ENCODE data around the gene ZFP36L1.
A peak's percentile ranks its signal among the peaks of the same experiment; 100 is the strongest.

The ZFP36L1 gene

DNA sequence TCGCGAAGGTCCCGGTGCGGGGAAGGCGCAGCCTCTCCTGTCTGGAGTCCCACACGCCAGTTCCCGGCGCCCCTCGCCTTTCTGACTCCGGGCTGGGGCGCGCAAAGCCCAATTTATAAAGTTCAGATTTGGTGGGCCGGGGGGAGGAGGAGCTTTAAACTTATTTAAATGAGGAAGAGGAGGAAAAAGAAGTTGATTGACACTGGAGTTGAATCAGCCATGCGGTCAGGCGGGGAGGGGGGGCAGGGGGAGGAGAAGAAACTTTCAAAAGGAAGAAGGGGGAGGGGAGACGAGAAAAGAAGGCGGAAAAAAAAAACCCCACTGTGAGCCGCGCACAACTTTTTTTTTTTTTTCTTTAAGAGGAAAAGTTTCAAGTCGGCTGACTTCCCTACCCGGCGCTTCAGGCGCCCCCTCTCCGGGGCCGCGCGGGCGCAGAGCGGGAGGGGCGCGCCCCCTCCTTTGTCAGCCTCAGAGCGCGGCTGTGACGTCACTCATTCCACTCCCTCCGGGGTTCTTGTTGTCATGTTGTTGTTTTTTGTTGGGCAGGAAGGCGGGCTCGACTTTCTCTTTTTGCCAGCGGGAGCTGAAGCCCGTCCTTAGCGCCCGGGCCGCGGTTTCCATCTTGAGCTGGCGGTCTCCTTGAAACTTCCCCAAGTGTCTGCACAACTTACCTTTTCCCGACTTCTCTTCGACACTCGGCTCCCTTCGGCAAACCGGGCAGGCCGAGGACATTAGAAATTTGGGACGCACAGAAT, at the start of gene ZFP36L1:
Gene ZFP36L1 (minus strand): TSS at position 89 of the 755 bp plus-strand sequence. CDS start 129 bp downstream, outside the sequence.
- DNase-seq: no peak

DNA sequence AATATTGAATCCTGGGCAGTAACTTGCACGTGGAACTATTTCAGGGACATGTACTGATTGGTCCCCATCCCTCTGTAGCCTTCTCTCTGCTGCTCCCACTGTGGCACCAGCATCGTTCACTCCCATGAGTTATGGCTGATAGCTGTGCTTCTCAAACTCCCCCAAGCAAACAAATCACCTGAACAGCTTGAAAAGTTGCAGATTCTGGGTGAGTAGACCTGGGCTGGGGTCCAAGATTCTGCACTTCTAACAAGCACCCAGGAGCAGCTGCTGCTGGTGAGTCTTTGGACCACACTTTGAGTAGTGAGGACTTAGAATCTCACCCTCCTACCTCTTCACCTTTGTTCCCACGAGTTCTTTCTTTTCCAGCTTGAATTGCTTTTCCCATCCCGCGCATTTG, 49.4 kb upstream of the ZFP36L1 start:
- no peak for DNase-seq

GRCh38 chr14:68841016-68841809, 48.3 kb upstream of the ZFP36L1 start:
- DNase-seq: no peak

DNA sequence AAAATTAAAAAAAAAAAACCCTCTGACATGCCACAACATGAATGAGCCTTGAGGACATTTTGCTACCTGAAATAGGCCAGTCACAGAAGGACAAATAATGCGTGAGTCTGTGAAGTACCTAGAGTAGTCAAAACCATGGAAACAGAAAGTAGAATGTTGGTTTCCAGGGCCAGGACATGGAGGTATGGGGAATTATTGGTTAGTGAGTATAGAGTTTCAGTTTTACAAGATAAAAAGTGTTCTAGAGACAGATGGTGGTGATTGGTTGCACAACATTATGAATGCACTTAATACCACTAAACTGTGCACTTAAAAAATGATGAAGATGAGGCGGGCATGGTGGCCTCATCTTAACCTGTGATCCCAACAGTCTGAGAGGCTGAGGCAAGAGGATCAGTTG, 47.6 kb upstream of the ZFP36L1 start:
- DNase-seq: no peak

- DNase-seq: no peak
Observed at GRCh38 chr14:68836082-68836481, 43.2 kb upstream of the ZFP36L1 start.

GRCh38 chr14:68834816-68835215, 41.9 kb upstream of the ZFP36L1 start:
- no peak for DNase-seq

DNA sequence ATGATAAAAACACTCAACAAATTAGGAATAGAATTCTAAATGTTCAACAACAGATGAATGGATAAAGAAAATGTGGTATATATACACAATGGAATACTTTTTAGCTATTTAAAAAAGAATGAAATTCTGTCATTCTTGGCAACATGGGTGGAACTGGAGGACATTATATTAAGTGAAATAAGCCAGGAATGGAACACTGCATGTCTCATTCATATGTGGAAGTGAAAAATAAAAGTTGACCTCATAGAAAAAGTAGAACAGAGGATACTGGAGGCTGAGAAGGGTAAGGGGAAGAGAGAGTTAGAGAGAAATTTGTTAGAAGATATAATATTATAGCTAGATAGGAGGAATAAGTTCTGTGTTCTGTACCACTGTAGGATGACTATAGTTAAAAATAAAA, 35.8 kb upstream of the ZFP36L1 start:
- no peak for DNase-seq

- DNase-seq: no peak
Observed at GRCh38 chr14:68825729-68826128, 32.9 kb upstream of the ZFP36L1 start.

GRCh38 chr14:68824517-68825347, 31.9 kb upstream of the ZFP36L1 start:
- DNase-seq: no peak

- no peak for DNase-seq
Observed at GRCh38 chr14:68824207-68824516, 31.3 kb upstream of the ZFP36L1 start.

- DNase-seq: no peak
Observed at GRCh38 chr14:68823434-68824206, 30.8 kb upstream of the ZFP36L1 start.

DNA sequence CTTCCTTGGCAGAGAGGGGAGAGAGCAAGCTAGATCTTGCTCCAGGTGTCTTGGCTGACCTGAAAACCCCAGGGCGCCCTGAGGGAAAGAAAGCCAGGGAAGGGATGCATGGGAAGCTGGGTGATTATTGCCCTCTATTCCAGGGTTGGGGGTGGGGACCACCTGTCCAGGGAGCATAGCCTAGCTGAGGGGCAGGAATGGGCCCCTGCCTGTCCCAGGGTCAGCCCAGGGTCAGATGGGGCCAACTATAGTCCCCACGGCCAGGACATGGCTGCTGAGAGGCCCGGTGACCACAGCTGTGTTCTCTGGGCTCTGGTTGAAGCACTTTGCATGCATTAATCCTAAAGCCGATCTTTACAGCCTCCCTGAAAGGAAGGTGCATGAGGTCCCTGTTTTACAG, 30.1 kb upstream of the ZFP36L1 start:
- DNase-seq: no peak

- DNase-seq: no peak
Observed at GRCh38 chr14:68822132-68822651, 29.3 kb upstream of the ZFP36L1 start.

GRCh38 chr14:68820999-68821683, 28.3 kb upstream of the ZFP36L1 start:
- DNase-seq: no peak

GRCh38 chr14:68820536-68820935, 27.7 kb upstream of the ZFP36L1 start:
- no peak for DNase-seq

GRCh38 chr14:68820119-68820518, 27.3 kb upstream of the ZFP36L1 start:
- DNase-seq: no peak

GRCh38 chr14:68819260-68819691, 26.4 kb upstream of the ZFP36L1 start:
- no peak for DNase-seq

- no peak for DNase-seq
Observed at GRCh38 chr14:68817506-68818212, 24.8 kb upstream of the ZFP36L1 start.

DNA sequence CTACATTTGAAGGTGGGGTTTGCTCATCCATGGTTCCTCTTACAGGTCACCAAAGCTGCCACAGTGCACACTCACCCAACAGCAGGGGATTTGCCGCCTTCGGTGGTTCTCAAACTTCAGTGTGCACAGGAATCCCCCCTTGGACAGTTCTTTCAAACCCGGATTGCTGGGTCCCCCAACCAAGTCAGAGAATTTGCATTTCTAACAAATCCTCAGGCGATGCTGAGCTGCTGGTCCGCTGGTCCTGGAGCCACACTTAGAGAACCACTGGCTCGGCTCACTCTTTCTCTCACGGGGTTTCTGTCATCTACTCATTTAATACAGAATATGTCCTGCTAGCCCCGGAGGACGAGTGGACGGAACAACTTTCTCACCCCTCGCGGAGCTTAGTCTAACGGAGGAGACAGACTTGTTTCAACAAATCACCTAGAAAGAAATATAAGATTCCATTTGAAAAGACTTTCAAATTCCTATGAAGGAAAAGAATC, 24.1 kb upstream of the ZFP36L1 start:
- DNase-seq: no peak

GRCh38 chr14:68816183-68816942, 23.5 kb upstream of the ZFP36L1 start:
- peak in 1 of 2 experiments; percentile 73 for DNase-seq
